Measurements from ENCODE around the gene HS3ST3A1.
"Not testable (repeated sequence)": the region's sequence is repeated elsewhere in the genome, so short reads cannot be mapped to it uniquely, and the experiment has no call there.

The HS3ST3A1 gene

GRCh38 chr17:13575922-13576419, 25.8 kb downstream of the HS3ST3A1 start:
- FAIRE-seq, result no peak
- DNase-seq (ENCODE audit: insufficient read length, low spot score), result no peak
- no peak for TF ChIP-seq POLR2A (IDR thresholded peaks at IDR 0.05; ENCODE audit: low read depth, low read length)

GRCh38 chr17:13575466-13575865, 26.3 kb downstream of the HS3ST3A1 start:
- TF ChIP-seq POLR2A (IDR thresholded peaks at IDR 0.05; ENCODE audit: low read depth, low read length), result no peak
- FAIRE-seq (no peak), DNase-seq (ENCODE audit: insufficient read length, low spot score) (no peak)

GRCh38 chr17:13572581-13572980, 29.1 kb downstream of the HS3ST3A1 start:
- no peak for DNase-seq (ENCODE audit: insufficient read length, low spot score)
- FAIRE-seq, result no peak
- no peak for TF ChIP-seq POLR2A (IDR thresholded peaks at IDR 0.05; ENCODE audit: low read depth, low read length)

- TF ChIP-seq POLR2A (IDR thresholded peaks at IDR 0.05; ENCODE audit: low read depth, low read length), result no peak
- DNase-seq (ENCODE audit: insufficient read length, low spot score) (no peak), FAIRE-seq (no peak)
Measured at GRCh38 chr17:13569398-13570123, 32.2 kb downstream of the HS3ST3A1 start.

GRCh38 chr17:13568582-13569397, 32.9 kb downstream of the HS3ST3A1 start:
- TF ChIP-seq POLR2A (IDR thresholded peaks at IDR 0.05; ENCODE audit: low read depth, low read length), result no peak
- no peak for FAIRE-seq

GRCh38 chr17:13563866-13564265, 37.9 kb downstream of the HS3ST3A1 start:
- TF ChIP-seq POLR2A (IDR thresholded peaks at IDR 0.05; ENCODE audit: low read depth, low read length), result no peak
- FAIRE-seq (no peak), DNase-seq (ENCODE audit: insufficient read length, low spot score) (no peak)

More at GRCh38 chr17:13568582-13569397, 32.9 kb downstream of the HS3ST3A1 start:
- DNase-seq (ENCODE audit: insufficient read length, low spot score), result no peak

GRCh38 chr17:13562271-13562800, 39.4 kb downstream of the HS3ST3A1 start:
- FAIRE-seq, result peak; percentile 98
- peak; percentile 55; the same call in 1 of the 2 replicates for TF ChIP-seq POLR2A (IDR thresholded peaks at IDR 0.05; ENCODE audit: low read depth, low read length)
- DNase-seq (ENCODE audit: insufficient read length, low spot score), result peak; percentile 66

- TF ChIP-seq POLR2A (IDR thresholded peaks at IDR 0.05; ENCODE audit: low read depth, low read length), result no peak
- FAIRE-seq, result peak; percentile 85
- DNase-seq (ENCODE audit: insufficient read length, low spot score), result peak; percentile 41
Measured at GRCh38 chr17:13561606-13562270, 40.0 kb downstream of the HS3ST3A1 start.

- no peak for DNase-seq (ENCODE audit: insufficient read length, low spot score)
- no peak for TF ChIP-seq POLR2A (IDR thresholded peaks at IDR 0.05; ENCODE audit: low read depth, low read length)
- no peak for FAIRE-seq
Measured at GRCh38 chr17:13560935-13561334, 40.8 kb downstream of the HS3ST3A1 start.

GRCh38 chr17:13558588-13558987, 43.1 kb downstream of the HS3ST3A1 start:
- no peak for TF ChIP-seq POLR2A (IDR thresholded peaks at IDR 0.05; ENCODE audit: low read depth, low read length)
- DNase-seq (ENCODE audit: insufficient read length, low spot score) (no peak), FAIRE-seq (no peak)

GRCh38 chr17:13557077-13557476, 44.7 kb downstream of the HS3ST3A1 start:
- no peak for FAIRE-seq
- no peak for DNase-seq (ENCODE audit: insufficient read length, low spot score)
- no peak for TF ChIP-seq POLR2A (IDR thresholded peaks at IDR 0.05; ENCODE audit: low read depth, low read length)

GRCh38 chr17:13554231-13554630, 47.5 kb downstream of the HS3ST3A1 start:
- DNase-seq (ENCODE audit: insufficient read length, low spot score), result no peak
- no peak for TF ChIP-seq POLR2A (IDR thresholded peaks at IDR 0.05; ENCODE audit: low read depth, low read length)
- no peak for FAIRE-seq

- no peak for FAIRE-seq
- no peak for DNase-seq (ENCODE audit: insufficient read length, low spot score)
- TF ChIP-seq POLR2A (IDR thresholded peaks at IDR 0.05; ENCODE audit: low read depth, low read length), result no peak
Measured at GRCh38 chr17:13550291-13550690, 51.4 kb downstream of the HS3ST3A1 start.

GRCh38 chr17:13548576-13548975, 53.2 kb downstream of the HS3ST3A1 start:
- not testable (repeated sequence) for FAIRE-seq; DNase-seq (ENCODE audit: insufficient read length, low spot score)

Data from H54 (cell line).